Large intestine (tissue), 3 donors: ENCODE measurements around the gene HCN2. TPM values are rescaled to one million over a fixed set of nuclear protein-coding genes. Genes with fewer than 3 reads are reported as not detected.

Experiments
- DNase-seq, 2 donors: peaks; one replicate each; pipeline versions ENCODE4 v3.0.0 to v3.0.0-alpha.2; 2013
- H3K27ac ChIP-seq: one replicate; pipeline ENCODE4 v1.5.1; 2013; ENCODE audit warnings: low read length
- H3K27me3 ChIP-seq: 2 replicates; pipeline ENCODE4 v1.6.1; 2013; ENCODE audit warnings: low read length; ENCODE audit not compliant: control insufficient read depth, insufficient read depth
- H3K36me3 ChIP-seq: 2 replicates; pipeline ENCODE4 v1.6.1; 2013; ENCODE audit warnings: low read length; ENCODE audit not compliant: control insufficient read depth, insufficient read depth
- H3K4me1 ChIP-seq: one replicate; pipeline ENCODE4 v1.6.1; 2013; ENCODE audit warnings: low read length; ENCODE audit not compliant: control insufficient read depth, insufficient read depth
- H3K4me3 ChIP-seq: one replicate; pipeline ENCODE4 v1.5.1; 2013; ENCODE audit warnings: low read length
- H3K9me3 ChIP-seq: one replicate; pipeline ENCODE4 v1.6.1; 2013; ENCODE audit warnings: mild to moderate bottlenecking, low read depth, low read length, moderate library complexity; ENCODE audit not compliant: control insufficient read depth
- WGBS: methylation state at CpG from one replicate; pipeline ENCODE4 v1.1.5; 2013; ENCODE audit warnings: low lambda C conversion rate; ENCODE audit not compliant: insufficient coverage; 5-methylcytosine and 5-hydroxymethylcytosine counted together
- polyA plus RNA-seq: library from polyadenylated mRNA; unstranded; fragments of 120-200 nt; gene quantifications from one replicate; pipeline ENCODE4 v1.2.1, GENCODE V29; 2013

The HCN2 gene
- polyA plus RNA-seq, 1 donor = 0.76 TPM

- peaks cover 16% of the 10 kb centered on the region for H3K4me1 ChIP-seq
- no peaks in the 10 kb centered on the region for H3K27me3 ChIP-seq
- H3K4me3 ChIP-seq = peak overlapping the region; percentile 71
- DNase-seq = peak in 1 of 2 donors; percentile 74
- H3K27ac ChIP-seq = peak overlapping the region; percentile 96
- WGBS = no CpG with 5 or more reads among the region's 14 CpGs
- H3K9me3 ChIP-seq = no peaks in the 10 kb centered on the region
- H3K36me3 ChIP-seq = no peaks in the 10 kb centered on the region
Measured at GRCh38 chr19:571566-571974, 18.1 kb upstream of the HCN2 start.

- Histone ChIP-seq H3K27me3 (no peaks in the 10 kb centered on the region), H3K4me3 (peak within 1 kb of the TSS; percentile 99), H3K36me3 (peaks cover 4% of the 10 kb centered on the region), H3K27ac (peak within 1 kb of the TSS; percentile 96), H3K9me3 (no peaks in the 10 kb centered on the region), H3K4me1 (peaks cover 19% of the 10 kb centered on the region)
- no CpG with 5 or more reads among the region's 79 CpGs for WGBS
- peak; percentile 98 to 99 for DNase-seq
Measured at GRCh38 chr19:572140-572742, 17.4 kb upstream of the HCN2 start, which contains the start of gene BSG. TSS of gene BSG (plus strand) at chr19:572596. CDS start at chr19:572635, 39 bp downstream.

- Histone ChIP-seq H3K27ac (peak overlapping the region; percentile 84), H3K27me3 (no peaks in the 10 kb centered on the region), H3K4me3 (peak overlapping the region; percentile 99), H3K4me1 (peaks cover 19% of the 10 kb centered on the region), H3K9me3 (no peaks in the 10 kb centered on the region), H3K36me3 (peaks cover 10% of the 10 kb centered on the region)
- WGBS = no CpG with 5 or more reads among the region's 55 CpGs
- DNase-seq = peak; percentile 34 to 73
Measured at GRCh38 chr19:572743-573518, 16.8 kb upstream of the HCN2 start.

GRCh38 chr19:573519-573825, 16.2 kb upstream of the HCN2 start:
- DNase-seq = no peak
- Histone ChIP-seq H3K27ac (peak overlapping the region; percentile 84), H3K36me3 (peaks cover 15% of the 10 kb centered on the region), H3K4me3 (peak overlapping the region; percentile 99), H3K4me1 (peaks cover 19% of the 10 kb centered on the region), H3K9me3 (no peaks in the 10 kb centered on the region), H3K27me3 (no peaks in the 10 kb centered on the region)
- WGBS = no CpG with 5 or more reads among the region's 15 CpGs

GRCh38 chr19:574658-575526, 14.8 kb upstream of the HCN2 start:
- peak overlapping the region; percentile 38 for H3K4me3 ChIP-seq
- DNase-seq = peak in 1 of 2 donors; percentile 50
- H3K4me1 ChIP-seq = peaks cover 19% of the 10 kb centered on the region
- no peaks in the 10 kb centered on the region for H3K27me3 ChIP-seq
- no CpG with 5 or more reads among the region's 32 CpGs for WGBS
- H3K36me3 ChIP-seq = peaks cover 27% of the 10 kb centered on the region
- H3K27ac ChIP-seq = peak overlapping the region; percentile 58
- H3K9me3 ChIP-seq = peaks cover 6% of the 10 kb centered on the region

GRCh38 chr19:575527-576506, 13.9 kb upstream of the HCN2 start:
- Histone ChIP-seq H3K9me3 (peaks cover 6% of the 10 kb centered on the region), H3K36me3 (peaks cover 35% of the 10 kb centered on the region), H3K4me1 (peaks cover 19% of the 10 kb centered on the region), H3K4me3 (peak overlapping the region; percentile 38), H3K27me3 (no peaks in the 10 kb centered on the region), H3K27ac (no peak overlapping the region)
- WGBS = no CpG with 5 or more reads among the region's 38 CpGs
- DNase-seq = no peak

GRCh38 chr19:576768-577438, 12.8 kb upstream of the HCN2 start:
- H3K4me3 ChIP-seq = no peak overlapping the region
- DNase-seq = no peak
- H3K4me1 ChIP-seq = peaks cover 19% of the 10 kb centered on the region
- H3K36me3 ChIP-seq = peaks cover 44% of the 10 kb centered on the region
- H3K9me3 ChIP-seq = peaks cover 6% of the 10 kb centered on the region
- no peaks in the 10 kb centered on the region for H3K27me3 ChIP-seq
- no CpG with 5 or more reads among the region's 28 CpGs for WGBS
- no peak overlapping the region for H3K27ac ChIP-seq

GRCh38 chr19:577439-578392, 12.0 kb upstream of the HCN2 start:
- H3K4me3 ChIP-seq = no peak overlapping the region

More at GRCh38 chr19:577439-578392, 12.0 kb upstream of the HCN2 start:
- Histone ChIP-seq H3K27ac (no peak overlapping the region), H3K36me3 (peaks cover 49% of the 10 kb centered on the region), H3K4me1 (peaks cover 19% of the 10 kb centered on the region), H3K27me3 (no peaks in the 10 kb centered on the region), H3K9me3 (peaks cover 6% of the 10 kb centered on the region)
- no peak for DNase-seq
- WGBS = no CpG with 5 or more reads among the region's 66 CpGs
